Activated T-helper 1 cell treated with anti-CD3 and anti-CD28 coated beads, Interleukin-12 subunit alpha, Interleukin-12 subunit beta, Interleukin-2, Interleukin-4 antibody, amounts not matched to agents 30 ng/mL and 10 ng/mL and 1 ng/mL, durations not matched to agents 14 hours and 24 hours and 36 hours (primary cell): ENCODE measurements around the gene ZC2HC1C. TPM values are rescaled to one million over a fixed set of nuclear protein-coding genes. Genes with fewer than 3 reads are reported as not detected.

Experiments used
- DNase-seq: peaks from one replicate; pipeline ENCODE4 v3.0.0; 2021; ENCODE audit warnings: low spot score
- H3K27ac Mint-ChIP-seq: one replicate; pipeline ENCODE4 v1.8.0; 2021; ENCODE audit warnings: mild to moderate bottlenecking, mixed read lengths
- H3K27me3 Mint-ChIP-seq: one replicate; pipeline ENCODE4 v1.8.0; 2022; ENCODE audit warnings: mild to moderate bottlenecking, moderate library complexity, mixed read lengths; ENCODE audit not compliant: insufficient read depth
- H3K36me3 Mint-ChIP-seq: one replicate; pipeline ENCODE4 v1.8.0; 2021; ENCODE audit warnings: low read depth, mixed read lengths
- H3K4me1 Mint-ChIP-seq: one replicate; pipeline ENCODE4 v1.8.0; 2021; ENCODE audit warnings: low read depth, mixed read lengths
- H3K4me3 Mint-ChIP-seq: one replicate; pipeline ENCODE4 v1.8.0; 2021; ENCODE audit warnings: mild to moderate bottlenecking, moderate library complexity, mixed read lengths
- H3K9me3 Mint-ChIP-seq: one replicate; pipeline ENCODE4 v1.8.0; 2021; ENCODE audit warnings: mixed read lengths
- intact Hi-C: fragments of 100-400 bp; cut with micrococcal nuclease; formaldehyde crosslinking; loops from one replicate; pipeline ENCODE4 v1.15.1; 2024
- total RNA-seq: library from RNA; stranded (reverse); gene quantifications from 2 replicates; pipeline ENCODE4 v1.2.3, GENCODE V29; 2022

Gene ZC2HC1C, protein sequence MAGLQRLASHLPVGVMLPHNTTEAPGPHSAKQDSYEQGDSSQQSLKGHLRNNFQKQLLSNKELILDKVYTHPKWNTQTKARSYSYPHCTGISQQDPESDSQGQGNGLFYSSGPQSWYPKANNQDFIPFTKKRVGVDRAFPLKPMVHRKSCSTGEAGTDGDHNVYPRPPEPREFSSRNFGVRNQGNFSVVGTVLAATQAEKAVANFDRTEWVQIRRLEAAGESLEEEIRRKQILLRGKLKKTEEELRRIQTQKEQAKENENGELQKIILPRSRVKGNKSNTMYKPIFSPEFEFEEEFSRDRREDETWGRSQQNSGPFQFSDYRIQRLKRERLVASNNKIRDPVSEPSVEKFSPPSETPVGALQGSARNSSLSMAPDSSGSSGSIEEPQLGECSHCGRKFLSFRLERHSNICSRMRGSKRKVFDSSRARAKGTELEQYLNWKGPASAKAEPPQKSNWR
- 0.71 and 0.80 TPM in 2 replicates for total RNA-seq

DNA sequence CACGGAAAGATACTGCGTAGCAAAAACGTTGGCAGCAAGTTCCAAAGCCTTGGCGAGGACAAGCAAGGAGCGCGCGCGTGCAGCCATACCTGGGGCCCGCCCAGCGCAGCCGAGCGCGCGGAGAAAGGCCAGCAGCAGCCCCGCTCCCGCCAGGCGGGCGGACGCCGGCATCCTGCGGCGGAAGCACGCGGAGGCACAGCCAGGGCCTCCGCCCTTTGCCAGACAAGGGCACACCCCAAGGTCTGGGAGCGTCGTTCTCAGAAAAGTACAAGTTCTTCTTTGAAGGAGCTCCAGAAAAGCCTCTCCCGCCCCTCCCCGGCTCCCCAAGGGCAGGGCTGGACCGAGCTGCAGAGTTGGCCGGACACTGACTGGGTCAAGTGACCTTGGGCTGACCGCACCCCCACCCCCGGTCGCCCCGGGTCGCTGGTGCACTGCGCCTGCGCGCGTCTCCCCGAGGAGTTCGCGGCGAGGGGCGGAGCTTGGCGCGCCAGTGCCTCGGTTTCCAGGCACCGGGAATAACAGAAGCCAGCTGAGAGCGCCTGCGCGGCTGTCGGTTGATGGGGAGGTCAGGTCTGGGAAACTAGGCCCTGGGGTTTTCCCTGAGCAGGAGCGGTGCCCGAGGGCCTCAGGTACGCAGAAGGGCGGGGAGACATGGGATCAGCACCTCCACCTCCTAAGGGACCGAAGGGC, at the start of gene ZC2HC1C:
Gene ZC2HC1C (plus strand): TSS at position 521 of the 690 bp plus-strand sequence. CDS start 933 bp downstream, outside the sequence.
- H3K27ac Mint-ChIP-seq: peak within 1 kb of the TSS; percentile 66
- peak; percentile 65 for DNase-seq
- no peaks in the 10 kb centered on the region for H3K9me3 Mint-ChIP-seq
- intact Hi-C loops: loop anchor here (1.0 to 10.0 kb wide), 7 partner anchors 18 to 354 kb away; partner anchors contain the start of genes AREL1, DLST, EIF2B2 and FCF1
- no peak within 1 kb of the TSS for H3K4me3 Mint-ChIP-seq
- H3K27me3 Mint-ChIP-seq: no peaks in the 10 kb centered on the region
- no peaks in the 10 kb centered on the region for H3K36me3 Mint-ChIP-seq
- H3K4me1 Mint-ChIP-seq: peaks cover 5% of the 10 kb centered on the region

DNA sequence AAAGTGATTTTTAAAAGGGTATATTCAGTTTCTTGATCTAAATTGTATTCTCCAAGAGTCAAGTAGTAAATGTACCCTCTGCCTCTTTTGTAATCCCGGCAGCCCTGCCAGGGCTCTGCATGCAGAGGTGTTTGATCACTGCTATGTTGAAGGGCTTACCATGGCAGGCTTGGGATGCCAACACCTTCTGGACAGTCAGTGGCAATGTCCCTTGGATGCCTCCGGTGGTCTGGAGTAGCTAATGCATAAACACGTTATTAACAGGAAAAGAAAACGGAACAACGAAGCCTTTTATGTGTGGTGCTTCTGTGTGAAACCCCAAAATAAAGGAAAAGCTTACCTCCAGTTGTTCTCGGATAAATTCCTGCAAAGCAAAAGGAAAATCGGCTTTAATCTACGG, 46.8 kb upstream of the ZC2HC1C start:
- Mint-ChIP-seq H3K4me3 (no peak overlapping the region), H3K27ac (no peak overlapping the region), H3K36me3 (peaks cover 21% of the 10 kb centered on the region), H3K9me3 (no peaks in the 10 kb centered on the region), H3K27me3 (no peaks in the 10 kb centered on the region), H3K4me1 (no peaks in the 10 kb centered on the region)
- intact Hi-C loops: no loop called here
- DNase-seq: no peak

DNA sequence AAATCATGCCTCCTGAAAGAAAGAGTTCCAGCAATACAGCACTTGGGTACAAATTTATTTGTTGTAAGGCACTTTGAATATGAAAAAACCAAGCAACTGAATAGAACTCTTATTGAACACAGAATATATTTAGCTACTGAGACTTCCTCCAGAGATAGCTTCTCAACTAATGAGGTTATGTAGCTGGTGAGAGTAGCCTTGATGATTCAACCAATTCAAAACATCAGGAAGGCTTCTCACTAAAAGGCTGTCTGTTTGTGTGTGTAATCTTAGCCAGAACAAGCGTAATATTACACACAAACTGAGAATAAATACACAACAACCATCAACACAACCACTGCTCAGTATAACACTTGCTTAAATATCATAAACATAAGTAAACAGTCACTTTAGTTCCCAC, 46.3 kb upstream of the ZC2HC1C start:
- H3K27me3 Mint-ChIP-seq: no peaks in the 10 kb centered on the region
- peaks cover 23% of the 10 kb centered on the region for H3K36me3 Mint-ChIP-seq
- no peaks in the 10 kb centered on the region for H3K9me3 Mint-ChIP-seq
- intact Hi-C loops: no loop called here
- no peak for DNase-seq
- H3K4me3 Mint-ChIP-seq: no peak overlapping the region
- no peaks in the 10 kb centered on the region for H3K4me1 Mint-ChIP-seq
- no peak overlapping the region for H3K27ac Mint-ChIP-seq

DNA sequence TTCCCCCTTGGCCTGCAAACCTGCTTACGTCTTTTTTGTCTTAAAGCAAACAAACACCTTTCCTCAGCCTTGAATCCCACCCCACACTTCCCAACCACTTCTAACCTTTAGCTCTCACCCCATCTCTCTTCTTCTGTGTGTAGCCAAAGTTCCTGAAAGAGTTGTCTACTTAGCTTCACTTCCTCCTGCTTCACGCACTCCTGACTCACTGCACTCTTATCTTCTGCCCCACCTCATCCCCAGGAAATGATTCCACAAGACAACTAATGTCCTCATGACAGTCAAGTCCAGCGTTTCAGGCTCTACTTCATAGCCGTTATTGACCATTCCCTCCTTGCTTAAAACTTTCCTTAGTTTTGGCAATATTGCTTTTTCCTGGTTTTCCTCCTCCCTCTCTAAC, 44.4 kb upstream of the ZC2HC1C start:
- Mint-ChIP-seq H3K9me3 (no peaks in the 10 kb centered on the region), H3K27me3 (no peaks in the 10 kb centered on the region), H3K36me3 (peaks cover 21% of the 10 kb centered on the region), H3K4me1 (no peaks in the 10 kb centered on the region), H3K4me3 (no peak overlapping the region), H3K27ac (no peak overlapping the region)
- no peak for DNase-seq
- intact Hi-C loops: no loop called here

DNA sequence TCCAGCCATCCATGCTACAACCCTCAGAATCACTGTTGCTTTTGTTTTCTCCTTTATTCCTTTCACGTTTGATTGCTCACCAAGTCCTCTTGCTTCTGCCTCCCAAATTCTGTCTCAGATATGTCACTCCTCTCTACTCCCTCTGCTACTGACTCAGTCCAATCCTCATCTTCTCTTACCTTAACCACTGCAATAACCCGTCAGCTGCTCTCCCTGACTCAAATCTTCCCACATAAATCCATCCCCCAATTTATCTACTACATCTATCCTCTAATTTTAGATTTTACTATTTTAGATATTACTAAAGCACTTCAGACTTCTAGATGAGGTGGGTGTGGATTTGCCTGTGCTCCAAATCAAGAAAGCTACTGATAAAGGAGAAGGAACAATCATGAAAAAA, 43.6 kb upstream of the ZC2HC1C start:
- H3K36me3 Mint-ChIP-seq: peaks cover 23% of the 10 kb centered on the region
- no peak for DNase-seq
- no peak overlapping the region for H3K4me3 Mint-ChIP-seq
- no peak overlapping the region for H3K27ac Mint-ChIP-seq
- H3K27me3 Mint-ChIP-seq: no peaks in the 10 kb centered on the region
- intact Hi-C loops: no loop called here
- no peaks in the 10 kb centered on the region for H3K9me3 Mint-ChIP-seq
- no peaks in the 10 kb centered on the region for H3K4me1 Mint-ChIP-seq

DNA sequence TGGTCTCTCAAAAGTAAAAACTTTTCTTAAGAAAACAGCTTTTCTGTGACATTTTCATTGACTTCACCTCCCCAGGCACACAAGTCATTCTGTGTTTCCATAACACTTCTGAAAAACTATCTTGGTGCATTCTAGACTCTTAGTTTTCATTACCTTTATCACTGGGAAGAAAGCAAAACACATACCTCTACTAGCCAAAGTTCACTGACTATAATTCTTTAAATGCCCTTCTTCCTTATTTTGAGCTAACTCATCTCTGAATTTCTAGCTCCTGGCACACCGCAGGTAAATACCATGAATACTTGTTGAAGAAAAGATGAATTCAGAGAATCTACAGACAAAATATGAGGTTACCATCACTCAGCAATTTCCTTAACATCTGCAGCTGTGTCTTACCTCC, 39.3 kb upstream of the ZC2HC1C start:
- Mint-ChIP-seq H3K9me3 (no peaks in the 10 kb centered on the region), H3K4me3 (no peak overlapping the region), H3K27ac (no peak overlapping the region), H3K27me3 (no peaks in the 10 kb centered on the region), H3K4me1 (no peaks in the 10 kb centered on the region), H3K36me3 (peaks cover 21% of the 10 kb centered on the region)
- DNase-seq: no peak
- intact Hi-C loops: no loop called here

DNA sequence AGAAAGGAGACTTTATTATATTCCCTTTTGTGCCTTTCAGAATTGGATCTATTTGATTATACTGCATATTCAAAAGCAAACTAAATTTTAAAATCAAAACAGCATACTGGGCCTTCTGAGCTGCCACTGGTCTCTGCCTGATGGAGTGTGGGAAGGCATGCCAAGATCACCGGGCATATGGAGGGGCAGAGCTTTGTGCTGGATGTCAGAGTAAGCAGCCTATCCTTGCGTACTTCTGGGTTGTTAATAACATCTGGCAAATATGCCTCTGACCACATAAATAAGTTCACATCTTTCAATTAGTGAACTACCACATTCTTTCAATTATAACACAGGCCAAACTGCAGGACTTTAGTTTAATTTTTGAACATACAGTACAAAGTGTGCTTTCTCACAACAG, 36.5 kb upstream of the ZC2HC1C start:
- intact Hi-C loops: no loop called here
- no peak for DNase-seq
- H3K4me3 Mint-ChIP-seq: no peak overlapping the region
- H3K36me3 Mint-ChIP-seq: peaks cover 28% of the 10 kb centered on the region
- no peaks in the 10 kb centered on the region for H3K9me3 Mint-ChIP-seq
- H3K4me1 Mint-ChIP-seq: no peaks in the 10 kb centered on the region
- H3K27me3 Mint-ChIP-seq: no peaks in the 10 kb centered on the region
- H3K27ac Mint-ChIP-seq: no peak overlapping the region

DNA sequence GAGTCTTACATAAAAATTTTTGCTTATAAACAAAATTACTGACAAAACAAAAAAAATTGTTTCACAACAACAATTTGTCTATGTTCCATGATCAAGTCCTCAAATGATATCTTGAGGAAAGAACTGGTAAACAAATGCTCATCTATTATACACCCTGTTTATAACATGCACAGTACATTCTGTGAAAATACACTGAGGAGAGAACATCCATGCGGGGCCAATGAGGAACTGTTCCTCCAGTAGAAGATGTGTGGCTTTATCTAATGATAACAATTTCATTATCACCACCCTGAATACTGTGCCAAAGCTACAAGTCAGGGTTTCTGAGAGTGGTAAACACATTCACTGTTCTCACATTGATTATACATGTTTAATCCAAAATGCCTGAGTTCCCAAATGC, 28.9 kb upstream of the ZC2HC1C start:
- Mint-ChIP-seq H3K27me3 (no peaks in the 10 kb centered on the region), H3K9me3 (no peaks in the 10 kb centered on the region), H3K36me3 (peaks cover 30% of the 10 kb centered on the region), H3K4me1 (peaks cover 15% of the 10 kb centered on the region), H3K4me3 (no peak overlapping the region), H3K27ac (no peak overlapping the region)
- no peak for DNase-seq
- intact Hi-C loops: no loop called here

DNA sequence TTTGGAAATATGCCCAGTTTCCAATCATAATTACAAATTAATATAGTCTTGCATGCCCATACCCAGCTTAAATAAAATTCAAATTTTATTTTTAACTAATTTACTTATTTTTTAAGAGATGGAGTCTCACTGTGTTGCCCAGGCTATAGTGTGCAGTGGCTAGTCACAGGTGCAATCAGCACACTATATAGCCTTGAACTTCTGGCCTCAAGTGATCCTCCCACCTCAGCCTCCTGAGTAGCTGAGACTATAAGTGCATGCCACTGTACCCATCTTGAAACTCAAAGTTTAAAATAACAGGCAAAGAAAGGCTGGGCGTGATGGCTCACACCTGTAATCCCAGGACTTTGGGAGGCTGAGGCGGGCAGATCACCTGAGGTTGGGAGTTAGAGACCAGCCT, 28.5 kb upstream of the ZC2HC1C start:
- H3K27me3 Mint-ChIP-seq: no peaks in the 10 kb centered on the region

DNA sequence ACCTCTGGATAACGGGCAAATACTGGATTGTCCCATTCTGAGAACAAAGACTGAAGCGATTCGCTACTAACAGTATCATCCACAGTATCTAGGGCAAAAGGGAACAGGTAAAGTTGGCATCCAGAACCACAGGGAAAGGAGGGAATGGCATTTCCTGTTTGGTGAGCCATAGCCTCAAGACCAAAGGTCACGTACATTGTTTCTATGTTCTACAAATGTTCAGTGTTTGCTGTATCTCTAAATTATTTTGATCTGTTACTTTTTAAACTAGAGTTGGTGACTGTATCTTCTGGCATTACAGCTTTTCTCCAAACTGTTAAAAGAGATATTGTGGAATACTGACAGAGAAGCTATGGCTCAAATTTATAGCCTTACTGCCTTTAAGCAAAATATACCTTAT, 27.8 kb upstream of the ZC2HC1C start:
- intact Hi-C loops: no loop called here
- Mint-ChIP-seq H3K27me3 (no peaks in the 10 kb centered on the region), H3K36me3 (peaks cover 33% of the 10 kb centered on the region), H3K27ac (no peak overlapping the region), H3K9me3 (no peaks in the 10 kb centered on the region), H3K4me1 (peaks cover 26% of the 10 kb centered on the region), H3K4me3 (no peak overlapping the region)
- DNase-seq: no peak

More for the DNA sequence above, 28.5 kb upstream of the ZC2HC1C start:
- Mint-ChIP-seq H3K4me3 (no peak overlapping the region), H3K9me3 (no peaks in the 10 kb centered on the region), H3K36me3 (peaks cover 31% of the 10 kb centered on the region), H3K4me1 (peaks cover 20% of the 10 kb centered on the region), H3K27ac (no peak overlapping the region)
- no peak for DNase-seq
- intact Hi-C loops: no loop called here

DNA sequence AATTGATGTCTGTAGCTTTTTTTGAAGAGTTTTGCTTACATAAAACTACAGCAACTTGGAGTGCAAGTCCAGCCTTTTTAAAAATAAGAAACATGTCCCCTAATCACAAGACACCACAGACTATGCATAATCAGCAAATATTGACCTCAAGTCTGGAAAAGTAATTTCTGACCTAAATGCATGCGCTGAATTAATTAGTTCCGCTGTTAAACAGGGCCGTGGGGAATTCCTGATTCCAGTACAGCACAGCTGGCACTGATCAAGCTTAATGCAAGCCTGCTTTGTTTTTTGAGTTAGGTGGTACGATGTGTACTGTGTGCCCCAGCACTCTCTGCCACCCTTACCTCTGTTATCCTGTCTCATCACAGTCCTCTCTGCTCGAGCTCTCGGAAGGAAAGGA, 27.4 kb upstream of the ZC2HC1C start:
- peaks cover 33% of the 10 kb centered on the region for H3K36me3 Mint-ChIP-seq

DNA sequence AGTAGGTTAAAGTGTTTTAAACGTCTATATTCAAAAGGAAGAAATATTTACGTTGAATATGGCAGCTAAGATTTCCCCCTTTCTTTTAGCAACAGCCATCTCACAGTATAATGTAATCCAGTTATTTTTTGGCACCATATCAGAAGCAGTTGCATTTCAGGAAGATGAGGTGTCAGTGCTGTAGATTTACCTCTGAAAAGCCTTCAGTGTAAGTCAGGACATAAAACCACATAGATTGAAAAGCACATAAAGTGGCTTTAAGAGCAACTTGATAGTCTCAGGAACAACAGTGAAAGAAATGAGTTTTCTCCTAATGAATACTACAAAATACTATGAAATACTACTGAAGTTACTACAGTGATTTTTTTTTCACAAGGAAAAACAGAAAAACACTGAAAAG, 25.1 kb upstream of the ZC2HC1C start:
- DNase-seq: no peak
- intact Hi-C loops: no loop called here
- Mint-ChIP-seq H3K9me3 (no peaks in the 10 kb centered on the region), H3K4me1 (peaks cover 46% of the 10 kb centered on the region), H3K27ac (no peak overlapping the region), H3K36me3 (peaks cover 41% of the 10 kb centered on the region), H3K4me3 (no peak overlapping the region), H3K27me3 (no peaks in the 10 kb centered on the region)

More for the DNA sequence above, 27.4 kb upstream of the ZC2HC1C start:
- Mint-ChIP-seq H3K4me1 (peaks cover 30% of the 10 kb centered on the region), H3K27ac (no peak overlapping the region), H3K9me3 (no peaks in the 10 kb centered on the region), H3K4me3 (no peak overlapping the region), H3K27me3 (no peaks in the 10 kb centered on the region)
- intact Hi-C loops: no loop called here
- DNase-seq: no peak

DNA sequence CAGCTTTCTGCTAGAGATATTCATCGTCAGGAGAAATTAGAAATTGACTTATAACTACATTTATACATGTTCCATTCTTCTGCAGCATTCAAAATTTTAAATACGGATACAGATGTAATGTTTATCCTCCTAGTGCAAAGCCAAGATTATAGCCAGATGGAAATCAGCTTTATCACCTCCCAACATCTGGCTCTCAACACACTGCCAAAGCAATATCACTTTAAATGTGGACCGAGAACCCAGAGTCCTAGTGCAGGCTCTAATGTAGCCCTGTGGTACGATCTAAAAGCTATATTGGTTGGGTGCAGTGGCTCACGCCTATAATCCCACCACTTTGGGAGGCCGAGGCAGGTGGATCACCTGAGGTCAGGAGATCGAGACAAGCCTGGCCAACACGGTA, 24.7 kb upstream of the ZC2HC1C start:
- Mint-ChIP-seq H3K27ac (no peak overlapping the region), H3K27me3 (no peaks in the 10 kb centered on the region), H3K9me3 (no peaks in the 10 kb centered on the region), H3K36me3 (peaks cover 42% of the 10 kb centered on the region), H3K4me3 (no peak overlapping the region), H3K4me1 (peaks cover 47% of the 10 kb centered on the region)
- intact Hi-C loops: no loop called here
- no peak for DNase-seq
